ENCODE results near the gene NTM. TPM values are rescaled to one million over a fixed set of nuclear protein-coding genes. Genes with fewer than 3 reads are reported as not detected.

NTM gene
- total RNA-seq, 1 experiment from 2014 or later = 9.9 TPM

DNA sequence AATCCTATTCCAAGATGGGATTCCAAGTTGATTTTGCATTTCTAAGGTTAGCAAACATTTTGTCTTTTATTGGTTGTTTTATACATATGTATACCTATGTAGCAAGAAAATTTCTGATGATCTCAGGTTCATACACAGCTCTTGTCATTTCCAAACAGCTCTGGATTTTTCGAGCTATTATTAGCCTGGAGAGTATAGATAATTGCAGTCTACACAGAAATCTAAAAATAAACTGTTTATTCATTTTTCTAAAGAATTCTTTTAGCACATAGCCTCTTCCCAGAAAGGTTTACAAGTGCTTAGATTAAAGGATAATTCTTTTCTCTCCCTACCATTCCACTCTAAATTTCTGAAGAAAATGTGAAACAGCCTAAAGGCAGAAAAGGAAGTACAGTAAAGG lies 705.0 kb downstream of the NTM start:
- no peak overlapping the region for H4K8ac ChIP-seq (replicated peaks; ENCODE audit: insufficient read length, low read depth, low read length)
- H2BK15ac ChIP-seq (ENCODE audit: low read depth, low read length) = no peak overlapping the region
- DNase-seq = no peak
- Mint-ChIP-seq H3K27ac (no peak overlapping the region), H3K27me3 (ENCODE audit: low read depth) (no peaks in the 10 kb centered on the region), H3K9me3 (no peaks in the 10 kb centered on the region), H3K4me3 (no peak overlapping the region), H3K36me3 (ENCODE audit: insufficient read depth in 1 of 3, low read depth in 3 of 3) (0 out of 7 replicates have a peak, but pooled peaks cover 0 to 1% (median 0%) of the 10 kb centered on the region in 3 experiments), H3K4me1 (peaks cover 9 to 16% of the 10 kb centered on the region in 2 experiments)
- no peaks in the 10 kb centered on the region for H3K23me2 ChIP-seq (ENCODE audit: insufficient read length, low read depth, low read length, poor library complexity, severe bottlenecking)
- H2AFZ ChIP-seq (ENCODE audit: low read length) = no peak overlapping the region
- no peak overlapping the region for H3K4me2 ChIP-seq (ENCODE audit: insufficient read depth, insufficient read length, low read length)
- H2BK12ac ChIP-seq (ENCODE audit: insufficient read length, low read depth, low read length) = no peak overlapping the region
- no peaks in the 10 kb centered on the region for H4K20me1 ChIP-seq (ENCODE audit: control insufficient read depth, insufficient read depth, insufficient read length)
- H3K79me1 ChIP-seq (ENCODE audit: insufficient read depth, low read depth, low read length, poor library complexity, severe bottlenecking) = no peaks in the 10 kb centered on the region
- H3K56ac ChIP-seq (ENCODE audit: insufficient read length, low read depth, low read length) = no peak overlapping the region
- no peak for TF ChIP-seq CTCF (conservative IDR thresholded peaks at IDR 0.05)
- H4K5ac ChIP-seq (ENCODE audit: insufficient read length, low read depth, low read length) = no peak overlapping the region
- H3T11ph ChIP-seq (ENCODE audit: low read length) = no peak overlapping the region
- no peak overlapping the region for H3K23ac ChIP-seq (ENCODE audit: insufficient read length, low read depth, low read length)
- no peak overlapping the region for H3K14ac ChIP-seq (ENCODE audit: insufficient read depth, low read length)
- no peak overlapping the region for H2BK120ac ChIP-seq (ENCODE audit: low read depth, low read length, poor library complexity, severe bottlenecking)
- no peak overlapping the region for H4K91ac ChIP-seq (ENCODE audit: insufficient read length, low read depth, low read length)
- no peak overlapping the region for H2BK5ac ChIP-seq (ENCODE audit: insufficient read length, low read length)
- WGBS (ENCODE audit: extremely low coverage, insufficient read length, low lambda C conversion rate) = no CpG with 5 or more reads among the region's 1 CpG
- no peak overlapping the region for H2BK20ac ChIP-seq (ENCODE audit: low read depth, low read length, poor library complexity, severe bottlenecking)
- H3K79me2 ChIP-seq (ENCODE audit: insufficient read depth, low read length) = no peaks in the 10 kb centered on the region; the same call in 1 of the 2 replicates
- no peak overlapping the region for H2AK5ac ChIP-seq (ENCODE audit: insufficient read length, low read length)
- no peaks in the 10 kb centered on the region for H3K27me3 ChIP-seq (ENCODE audit: insufficient read depth, low read length)
- no peaks in the 10 kb centered on the region for H3K9me3 ChIP-seq (ENCODE audit: control insufficient read depth, low read depth, low read length)
- H3K9ac ChIP-seq (ENCODE audit: extremely low read depth, insufficient read length, low read length) = no peak overlapping the region
- H3K18ac ChIP-seq (ENCODE audit: insufficient read length, low read depth, low read length) = no peak overlapping the region
- H3K4ac ChIP-seq (ENCODE audit: low read depth, low read length) = no peak overlapping the region
- H3K27ac ChIP-seq (ENCODE audit: insufficient read length, low read depth, low read length) = no peak overlapping the region
- H3K4me1 ChIP-seq (ENCODE audit: insufficient read depth, low read length) = 0 out of 2 replicates have a peak, but pooled peaks cover 4% of the 10 kb centered on the region
